Activated naive CD4-positive, alpha-beta T cell (primary cell): ENCODE measurements around the gene C1QTNF1.
A peak's percentile ranks its signal among the peaks of the same experiment; 100 is the strongest.
"Not testable (repeated sequence)": the region's sequence is repeated elsewhere in the genome, so short reads cannot be mapped to it uniquely, and the experiment has no call there.

Source experiments
- DNase-seq, 4 experiments: peaks; one replicate each; lab custom pipeline; 2025; lab: John Stamatoyannopoulos, UW

C1QTNF1 gene

DNA sequence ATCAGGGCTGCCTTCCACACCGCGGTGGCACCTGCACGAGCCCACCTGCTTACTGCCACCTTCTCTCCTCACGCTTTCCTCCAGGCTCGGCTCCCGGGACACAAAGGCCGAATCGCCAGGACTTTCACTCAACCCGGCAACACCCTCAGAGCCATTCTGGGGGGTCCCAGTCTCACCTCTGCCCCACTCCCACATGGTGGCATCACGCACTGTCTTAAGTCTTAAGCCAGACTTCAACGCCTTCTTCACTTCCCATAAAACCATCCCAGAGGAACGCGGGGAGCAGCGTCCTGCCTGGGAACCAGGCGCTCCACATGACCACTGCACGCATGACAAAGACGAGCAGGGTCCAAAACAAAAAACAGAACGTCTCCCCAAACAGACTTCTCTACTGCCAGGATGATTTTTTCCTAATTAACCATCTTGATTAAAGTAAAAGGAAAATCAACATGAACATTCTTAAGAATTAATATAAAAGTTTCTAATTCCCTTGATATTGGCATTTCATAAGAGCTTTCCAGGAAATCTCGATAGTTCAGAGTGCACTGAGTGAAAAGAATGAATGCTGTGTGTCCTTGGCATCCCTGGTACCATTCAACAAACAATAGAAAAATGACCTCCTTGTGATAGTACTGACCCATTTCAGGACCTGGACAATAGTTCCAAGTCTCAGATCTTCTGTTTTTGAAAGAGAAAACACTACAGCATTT is 17.0 kb upstream of the C1QTNF1 start:
- no peak for DNase-seq

GRCh38 chr17:79007504-79008381 is 16.2 kb upstream of the C1QTNF1 start:
- DNase-seq = no peak

- no peak for DNase-seq
These were observed 15.1 kb upstream of the C1QTNF1 start for GRCh38 chr17:79008666-79009387.

- peak; percentile 48 to 83 (median 68) for DNase-seq
These were observed 14.3 kb upstream of the C1QTNF1 start, which contains the start of gene CANT1 for GRCh38 chr17:79009397-79010303. CANT1 (minus strand) TSS chr17:79009764; CDS start chr17:78997622, 12,142 bp downstream.

DNA sequence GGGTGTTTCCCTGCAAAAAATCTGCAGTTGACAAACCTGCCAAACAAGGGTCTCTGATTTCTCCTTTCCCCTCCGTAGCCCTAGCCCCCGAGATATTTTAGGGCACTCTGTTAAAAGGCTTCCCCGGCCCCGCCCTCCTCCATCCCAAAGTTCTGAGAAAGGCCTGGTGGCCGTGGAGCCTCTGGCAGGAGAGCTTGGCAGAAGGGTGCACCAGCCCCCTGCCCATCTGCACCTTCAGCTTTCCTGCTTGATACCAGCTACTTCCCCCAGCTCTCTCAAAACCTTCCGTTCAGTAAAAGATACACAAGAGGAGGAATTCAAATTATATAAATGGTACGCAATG is 13.7 kb upstream of the C1QTNF1 start:
- no peak for DNase-seq

- no peak for DNase-seq
These were observed 12.4 kb upstream of the C1QTNF1 start for GRCh38 chr17:79011451-79012147.

GRCh38 chr17:79012563-79013134 is 11.3 kb upstream of the C1QTNF1 start:
- DNase-seq = no peak

DNA sequence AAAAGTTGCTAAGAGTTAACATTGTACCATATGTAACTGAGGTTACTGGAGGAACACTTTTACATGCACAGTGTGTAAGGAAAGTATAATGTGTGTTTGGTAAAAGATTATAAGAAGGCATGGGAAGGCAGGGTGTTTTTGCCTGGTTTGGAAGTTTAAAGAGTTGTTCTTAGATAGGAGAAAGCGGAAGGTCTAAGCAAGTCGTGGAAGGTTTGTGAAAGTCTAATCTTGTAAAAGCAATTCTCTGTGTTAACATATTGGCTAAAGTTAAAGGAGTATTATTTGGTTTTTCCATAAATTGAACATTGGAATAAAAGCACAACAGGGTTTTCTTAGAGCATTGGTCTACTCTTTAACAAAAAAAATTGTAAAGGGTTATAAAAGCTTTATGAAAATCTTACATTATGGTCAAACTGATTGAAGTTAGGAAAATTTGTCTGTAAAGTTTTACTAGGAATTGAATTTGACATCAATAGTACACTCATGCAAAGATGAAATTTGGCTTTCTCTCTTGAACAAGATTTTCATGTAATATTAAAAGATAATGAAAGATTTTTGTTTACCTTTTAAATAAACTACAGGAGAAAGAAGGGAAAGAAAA is 9.7 kb upstream of the C1QTNF1 start:
- DNase-seq = no peak

DNA sequence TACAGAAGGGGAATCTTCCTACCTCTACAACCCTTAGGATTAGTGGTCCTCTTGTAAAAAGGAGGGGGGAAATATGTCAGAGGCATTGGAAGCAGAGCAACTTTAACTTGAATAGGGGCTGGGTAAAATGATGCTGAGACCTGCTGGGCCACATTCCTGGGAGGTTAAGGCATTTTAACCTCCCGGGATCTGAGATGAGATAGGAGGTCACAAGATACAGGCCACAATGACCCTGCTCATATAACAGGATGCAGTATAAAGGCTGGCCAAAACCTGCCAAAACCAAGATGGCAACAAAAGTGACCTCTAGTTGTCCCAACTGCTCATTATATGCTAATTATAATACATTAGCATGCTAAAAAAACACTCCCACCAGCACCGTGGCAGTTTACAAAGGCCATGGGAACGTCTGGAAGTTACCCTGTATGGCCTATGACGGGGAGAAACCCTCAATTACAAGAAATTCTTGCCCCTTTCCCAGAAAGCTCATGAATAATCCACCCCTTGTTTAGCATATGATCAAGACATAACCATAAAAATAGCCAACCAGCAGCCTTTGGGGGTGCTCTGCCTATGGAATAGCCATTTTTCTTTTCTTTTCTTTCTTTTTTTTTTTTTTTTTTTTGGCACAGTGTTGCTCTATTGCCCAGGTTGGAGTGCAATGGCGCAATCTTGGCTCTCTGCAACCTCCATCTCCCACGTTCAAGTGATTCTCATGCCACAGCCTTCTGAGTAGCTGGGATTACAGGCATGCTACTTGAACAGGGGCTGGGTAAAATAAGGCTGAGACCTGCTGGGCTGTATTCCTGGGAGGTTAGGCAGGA is 6.2 kb upstream of the C1QTNF1 start:
- DNase-seq = no peak

- DNase-seq = no peak
These were observed 5.6 kb upstream of the C1QTNF1 start for GRCh38 chr17:79018370-79018695.

GRCh38 chr17:79019261-79019631 is 4.7 kb upstream of the C1QTNF1 start:
- DNase-seq = no peak

GRCh38 chr17:79019632-79020584 is 4.1 kb upstream of the C1QTNF1 start:
- DNase-seq = peak in 1 of 4 experiments; percentile 33

- no peak for DNase-seq
These were observed 3.2 kb upstream of the C1QTNF1 start for GRCh38 chr17:79020631-79021301.

DNA sequence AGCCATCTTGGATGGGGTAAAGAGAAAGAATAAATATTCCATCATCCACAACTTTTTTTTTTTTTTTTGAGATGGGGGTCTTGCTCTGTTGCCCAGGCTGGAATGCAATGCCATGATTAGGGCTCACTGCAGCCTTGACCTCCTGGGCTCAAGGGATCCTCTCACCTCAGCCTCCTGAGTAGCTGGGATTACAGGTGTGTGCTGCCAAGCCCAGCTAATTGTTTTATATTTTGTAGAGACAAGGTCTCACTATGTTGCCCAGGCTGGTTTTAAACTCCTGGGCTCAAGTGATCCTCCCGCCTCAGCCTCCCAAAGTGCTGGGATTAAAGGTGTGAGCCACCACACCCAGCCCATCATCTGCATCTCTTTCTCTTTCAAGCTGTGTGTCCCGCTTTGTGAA is 2.0 kb upstream of the C1QTNF1 start:
- DNase-seq = not testable (repeated sequence)

DNA sequence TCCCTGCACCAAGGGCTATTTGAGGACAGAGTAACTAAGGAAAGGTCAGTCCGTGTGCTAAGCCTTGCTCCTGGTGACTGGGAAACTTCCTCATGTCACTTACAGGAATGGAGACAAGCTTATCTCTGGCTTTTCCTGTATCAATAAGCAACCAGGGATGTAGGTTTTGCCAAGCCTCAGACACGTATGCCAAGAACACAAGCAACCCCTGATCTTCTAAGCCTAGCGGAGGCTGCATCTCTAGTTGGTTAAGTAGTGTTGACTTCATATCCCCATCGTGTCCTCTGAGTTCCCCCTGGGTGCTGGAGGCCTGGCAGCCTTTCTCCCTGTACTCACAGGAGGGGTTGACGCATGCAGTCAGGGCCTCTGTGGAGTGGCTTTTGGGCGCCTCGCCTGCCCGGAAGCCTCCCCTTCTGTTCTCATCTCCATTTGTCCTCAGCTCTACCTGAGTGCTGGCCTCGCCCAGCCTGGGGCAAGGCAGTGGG is 1.4 kb upstream of the C1QTNF1 start:
- no peak for DNase-seq

DNA sequence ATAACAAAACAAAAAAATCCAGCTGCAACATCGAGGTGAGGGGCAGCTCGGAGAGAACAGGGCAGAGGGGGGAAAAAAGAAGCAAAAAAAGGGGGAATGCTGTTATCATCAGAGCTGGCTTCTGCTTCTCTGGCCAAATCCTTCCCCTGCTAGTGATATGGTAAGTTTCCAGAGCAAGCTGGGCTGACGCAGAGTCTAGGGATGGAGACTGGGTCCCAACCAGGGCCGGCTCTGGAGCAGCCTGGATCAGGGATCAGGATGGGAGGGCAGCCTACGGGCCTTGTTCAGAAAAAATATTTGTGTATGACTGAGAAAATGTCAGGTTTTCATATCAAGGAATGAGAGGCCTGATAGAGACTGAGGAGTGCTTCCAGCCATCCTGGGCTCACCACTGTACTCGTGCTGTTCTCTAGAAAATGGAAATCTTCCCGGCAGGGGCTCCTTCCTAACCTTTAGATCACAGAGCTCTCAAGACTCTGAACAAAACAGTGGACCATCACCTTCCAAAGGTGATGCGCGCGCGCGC is 726 bp upstream of the C1QTNF1 start:
- DNase-seq = no peak
